ENCODE data around the gene PPIC. TPM values are rescaled to one million over a fixed set of nuclear protein-coding genes. Genes with fewer than 3 reads are reported as not detected.

The PPIC gene
- total and polyA plus RNA-seq, 2 experiments from 2014 or later = 91.0 to 233 TPM

DNA sequence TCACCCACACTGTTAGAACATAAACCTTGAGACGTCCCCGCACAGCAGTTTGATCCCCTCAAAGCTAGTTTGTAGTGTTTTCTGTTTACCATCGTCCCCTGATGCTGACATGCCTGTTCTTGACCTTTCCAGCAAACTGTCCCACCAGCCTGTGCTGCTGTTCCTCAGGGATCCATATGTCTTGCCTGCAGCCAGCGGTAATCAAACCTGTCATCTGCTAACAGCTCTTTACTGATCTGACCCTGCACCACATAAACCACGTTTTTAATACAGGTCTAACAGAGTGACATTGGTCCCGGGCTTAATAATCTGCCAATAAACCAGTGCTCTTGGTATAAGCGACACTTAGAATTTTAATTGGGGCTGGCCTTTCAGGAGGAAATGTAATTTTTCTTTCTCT, 34.7 kb downstream of the PPIC start:
- 61% methylated on average over 7 of the region's 7 CpGs for WGBS (ENCODE audit: low lambda C conversion rate, missing lambda C conversion rate)
- Histone ChIP-seq H3K9me3 (ENCODE audit: low read depth) (no peaks in the 10 kb centered on the region), H3K79me2 (no peaks in the 10 kb centered on the region), H3K36me3 (replicated peaks; ENCODE audit: insufficient read depth, low read depth) (no peaks in the 10 kb centered on the region), H3K27me3 (no peaks in the 10 kb centered on the region), H3K27ac (no peak overlapping the region), H3K4me1 (ENCODE audit: insufficient read depth) (no peaks in the 10 kb centered on the region), H2AFZ (no peak overlapping the region), H4K20me1 (ENCODE audit: insufficient read depth, poor library complexity, severe bottlenecking) (no peaks in the 10 kb centered on the region), H3K4me3 (no peak overlapping the region), H3K4me2 (no peak overlapping the region), H3K9me2 (replicated peaks; ENCODE audit: insufficient read depth) (no peaks in the 10 kb centered on the region)
- TF ChIP-seq EZH2phosphoT487 (IDR thresholded peaks at IDR 0.05; ENCODE audit: low read depth, severe bottlenecking, unreplicated experiment) (no peak), EZH2 (IDR thresholded peaks at IDR 0.05; ENCODE audit: borderline replicate concordance) (no peak)
- TF ChIP-seq, protein P1, sequence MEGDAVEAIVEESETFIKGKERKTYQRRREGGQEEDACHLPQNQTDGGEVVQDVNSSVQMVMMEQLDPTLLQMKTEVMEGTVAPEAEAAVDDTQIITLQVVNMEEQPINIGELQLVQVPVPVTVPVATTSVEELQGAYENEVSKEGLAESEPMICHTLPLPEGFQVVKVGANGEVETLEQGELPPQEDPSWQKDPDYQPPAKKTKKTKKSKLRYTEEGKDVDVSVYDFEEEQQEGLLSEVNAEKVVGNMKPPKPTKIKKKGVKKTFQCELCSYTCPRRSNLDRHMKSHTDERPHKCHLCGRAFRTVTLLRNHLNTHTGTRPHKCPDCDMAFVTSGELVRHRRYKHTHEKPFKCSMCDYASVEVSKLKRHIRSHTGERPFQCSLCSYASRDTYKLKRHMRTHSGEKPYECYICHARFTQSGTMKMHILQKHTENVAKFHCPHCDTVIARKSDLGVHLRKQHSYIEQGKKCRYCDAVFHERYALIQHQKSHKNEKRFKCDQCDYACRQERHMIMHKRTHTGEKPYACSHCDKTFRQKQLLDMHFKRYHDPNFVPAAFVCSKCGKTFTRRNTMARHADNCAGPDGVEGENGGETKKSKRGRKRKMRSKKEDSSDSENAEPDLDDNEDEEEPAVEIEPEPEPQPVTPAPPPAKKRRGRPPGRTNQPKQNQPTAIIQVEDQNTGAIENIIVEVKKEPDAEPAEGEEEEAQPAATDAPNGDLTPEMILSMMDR (IDR thresholded peaks at IDR 0.05; ENCODE audit: poor library complexity) = no peak
- no peak for DNase-seq (ENCODE audit: low spot score)

GRCh38 chr5:123000731-123001130, 35.8 kb downstream of the PPIC start:
- no peaks in the 10 kb centered on the region for H3K4me1 ChIP-seq (ENCODE audit: insufficient read depth)
- no peaks in the 10 kb centered on the region for H3K9me3 ChIP-seq (ENCODE audit: low read depth)
- H3K9me2 ChIP-seq (replicated peaks; ENCODE audit: insufficient read depth) = no peaks in the 10 kb centered on the region
- no peaks in the 10 kb centered on the region for H3K36me3 ChIP-seq (replicated peaks; ENCODE audit: insufficient read depth, low read depth)
- H3K4me2 ChIP-seq = no peak overlapping the region
- TF ChIP-seq EZH2phosphoT487 (IDR thresholded peaks at IDR 0.05; ENCODE audit: low read depth, severe bottlenecking, unreplicated experiment) (no peak), EZH2 (IDR thresholded peaks at IDR 0.05; ENCODE audit: borderline replicate concordance) (no peak)
- TF ChIP-seq, protein P1 (IDR thresholded peaks at IDR 0.05; ENCODE audit: poor library complexity) = no peak
- no peak overlapping the region for H2AFZ ChIP-seq
- H4K20me1 ChIP-seq (ENCODE audit: insufficient read depth, poor library complexity, severe bottlenecking) = no peaks in the 10 kb centered on the region
- DNase-seq (ENCODE audit: low spot score) = no peak
- H3K27ac ChIP-seq = no peak overlapping the region
- no peak overlapping the region for H3K4me3 ChIP-seq
- H3K79me2 ChIP-seq = no peaks in the 10 kb centered on the region
- 72% methylated on average over 1 of the region's 1 CpG for WGBS (ENCODE audit: low lambda C conversion rate, missing lambda C conversion rate)
- no peaks in the 10 kb centered on the region for H3K27me3 ChIP-seq

DNA sequence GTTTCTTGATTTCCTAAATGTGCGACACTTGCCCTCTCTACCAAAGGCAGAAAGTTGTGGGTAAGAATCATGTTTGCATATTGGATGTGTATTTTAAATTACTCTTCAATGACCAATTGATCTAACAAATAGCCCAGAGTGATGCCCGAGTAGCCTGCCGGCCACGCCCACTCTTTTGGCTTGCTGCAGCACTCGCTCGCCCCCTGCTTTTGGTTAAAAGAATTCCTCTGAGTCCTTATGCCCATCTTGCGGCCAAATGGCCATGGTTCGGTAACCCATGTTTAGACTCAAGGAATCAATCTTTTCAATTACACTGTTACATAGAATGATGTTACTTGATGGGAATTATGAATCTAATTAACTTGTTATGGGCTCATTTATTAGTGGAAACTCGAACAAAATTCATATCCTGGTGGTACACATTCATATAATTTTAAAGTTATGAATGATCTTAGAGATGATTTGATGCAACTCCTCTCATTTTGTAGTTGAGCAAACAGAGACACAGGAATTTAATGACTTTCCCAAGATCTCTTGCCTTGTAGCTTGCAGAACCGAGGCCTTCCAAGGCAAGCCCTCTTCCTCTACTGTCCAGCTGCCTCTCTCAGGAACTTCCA, 36.5 kb downstream of the PPIC start:
- Histone ChIP-seq H4K20me1 (ENCODE audit: insufficient read depth, poor library complexity, severe bottlenecking) (no peaks in the 10 kb centered on the region), H3K27me3 (no peaks in the 10 kb centered on the region), H3K9me2 (replicated peaks; ENCODE audit: insufficient read depth) (no peaks in the 10 kb centered on the region), H3K4me2 (no peak overlapping the region), H3K4me3 (no peak overlapping the region), H2AFZ (no peak overlapping the region), H3K27ac (no peak overlapping the region), H3K9me3 (ENCODE audit: low read depth) (no peaks in the 10 kb centered on the region), H3K4me1 (ENCODE audit: insufficient read depth) (no peaks in the 10 kb centered on the region), H3K79me2 (no peaks in the 10 kb centered on the region), H3K36me3 (replicated peaks; ENCODE audit: insufficient read depth, low read depth) (no peaks in the 10 kb centered on the region)
- 55% methylated on average over 10 of the region's 10 CpGs for WGBS (ENCODE audit: low lambda C conversion rate, missing lambda C conversion rate)
- peak; percentile 32 for DNase-seq (ENCODE audit: low spot score)
- TF ChIP-seq EZH2phosphoT487 (IDR thresholded peaks at IDR 0.05; ENCODE audit: low read depth, severe bottlenecking, unreplicated experiment) = no peak
- no peak for TF ChIP-seq EZH2 (IDR thresholded peaks at IDR 0.05; ENCODE audit: borderline replicate concordance)
- TF ChIP-seq, protein P1 (IDR thresholded peaks at IDR 0.05; ENCODE audit: poor library complexity) = peak; percentile 25
